Spleen (tissue), 7 donors: ENCODE data around the gene CUBN.

ENCODE experiments used
- POLR2A ChIP-seq, 3 donors: fragments of 450-650 bp; IDR thresholded peaks; one replicate each; pipeline ENCODE4 v1.5.1; 2017; ENCODE audit warnings: antibody characterized with exemption in 3 of 3, mild to moderate bottlenecking in 1 of 3
- POLR2AphosphoS5 ChIP-seq, 3 donors: sonication (generic); formaldehyde crosslinking; IDR thresholded peaks; one replicate each; pipeline ENCODE4 v1.5.1; 2017; ENCODE audit warnings: antibody characterized with exemption in 3 of 3
- TF ChIP-seq, protein P1 (sequence below), 11 experiments: fragments of 200-600 bp in 7 of 11; fragments of 450-650 bp in 4 of 11; sonication (generic) in 4 of 11; IDR thresholded peaks in 8 of 11; conservative IDR thresholded peaks in 3 of 11; 1 replicate in 7 of 11; 2 replicates in 4 of 11; pipeline versions ENCODE4 v1.4.0 to v1.8.0; 2016 to 2021; ENCODE audit warnings: antibody characterized with exemption in 11 of 11, inconsistent platforms in 4 of 11, mild to moderate bottlenecking in 1 of 11
- donor health status: DM: no; HTN: no; CAD: no; lungs with moderate emphysema.
- donor health status: DM: no; HTN: no; CAD: no.
- donor health status: DM: no; HTN: no; CAD: no.

DNA sequence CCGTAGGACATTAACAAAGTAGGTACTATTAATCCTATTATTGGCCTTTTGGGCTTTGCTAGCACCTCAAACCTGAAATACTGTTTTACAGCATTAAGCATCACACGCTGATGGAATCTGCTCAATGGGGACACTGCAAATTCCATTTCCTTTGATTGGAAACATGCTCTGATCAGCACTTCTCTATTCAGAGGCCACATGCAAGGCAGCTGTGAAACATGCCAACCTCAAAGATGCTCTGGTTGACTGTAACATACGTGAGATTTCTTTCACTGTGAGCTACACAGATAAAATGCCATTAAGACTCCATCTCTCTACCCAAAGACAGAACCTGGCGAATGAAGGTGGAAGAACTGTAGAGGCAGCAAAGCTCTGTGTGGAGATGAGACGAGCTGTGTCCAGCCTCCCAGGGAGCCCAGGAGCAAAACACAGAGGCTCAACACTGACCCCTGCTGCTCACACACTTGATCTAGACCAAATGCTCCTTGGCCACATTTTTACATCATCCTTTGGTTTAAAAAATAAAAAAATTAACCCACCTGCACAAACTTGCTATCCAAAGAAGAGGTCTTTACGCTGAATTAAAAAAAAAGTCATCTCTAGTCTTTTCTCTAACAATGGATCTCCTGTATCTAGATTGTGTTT lies 320.4 kb downstream of the CUBN start:
- no peak for TF ChIP-seq POLR2A (IDR thresholded peaks at IDR 0.05)
- TF ChIP-seq, protein P1, sequence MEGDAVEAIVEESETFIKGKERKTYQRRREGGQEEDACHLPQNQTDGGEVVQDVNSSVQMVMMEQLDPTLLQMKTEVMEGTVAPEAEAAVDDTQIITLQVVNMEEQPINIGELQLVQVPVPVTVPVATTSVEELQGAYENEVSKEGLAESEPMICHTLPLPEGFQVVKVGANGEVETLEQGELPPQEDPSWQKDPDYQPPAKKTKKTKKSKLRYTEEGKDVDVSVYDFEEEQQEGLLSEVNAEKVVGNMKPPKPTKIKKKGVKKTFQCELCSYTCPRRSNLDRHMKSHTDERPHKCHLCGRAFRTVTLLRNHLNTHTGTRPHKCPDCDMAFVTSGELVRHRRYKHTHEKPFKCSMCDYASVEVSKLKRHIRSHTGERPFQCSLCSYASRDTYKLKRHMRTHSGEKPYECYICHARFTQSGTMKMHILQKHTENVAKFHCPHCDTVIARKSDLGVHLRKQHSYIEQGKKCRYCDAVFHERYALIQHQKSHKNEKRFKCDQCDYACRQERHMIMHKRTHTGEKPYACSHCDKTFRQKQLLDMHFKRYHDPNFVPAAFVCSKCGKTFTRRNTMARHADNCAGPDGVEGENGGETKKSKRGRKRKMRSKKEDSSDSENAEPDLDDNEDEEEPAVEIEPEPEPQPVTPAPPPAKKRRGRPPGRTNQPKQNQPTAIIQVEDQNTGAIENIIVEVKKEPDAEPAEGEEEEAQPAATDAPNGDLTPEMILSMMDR (IDR thresholded peaks at IDR 0.05 in 8 of 11, conservative IDR thresholded peaks at IDR 0.05 in 3 of 11) = peak in 9 of 11 experiments; percentile 26 to 67 (median 50)
- no peak for TF ChIP-seq POLR2AphosphoS5 (IDR thresholded peaks at IDR 0.05)
